DMS53 (cell line): Measurements from ENCODE around the gene CASP9.
A peak's percentile ranks its signal among the peaks of the same experiment; 100 is the strongest.
"Not testable (repeated sequence)": the region's sequence is repeated elsewhere in the genome, so short reads cannot be mapped to it uniquely, and the experiment has no call there.

Source experiments
- DNase-seq: peaks from one replicate; lab custom pipeline; 2025; lab: John Stamatoyannopoulos, UW

The CASP9 gene

GRCh38 chr1:15500184-15501178 is 23.5 kb downstream of the CASP9 start:
- DNase-seq: no peak

- DNase-seq: no peak
These were observed 30.1 kb downstream of the CASP9 start for GRCh38 chr1:15493869-15494390.

- no peak for DNase-seq
These were observed 31.4 kb downstream of the CASP9 start for GRCh38 chr1:15492596-15492995.

GRCh38 chr1:15491010-15491409 is 33.0 kb downstream of the CASP9 start:
- DNase-seq: not testable (repeated sequence)

- peak; percentile 91 for DNase-seq
These were observed 34.8 kb downstream of the CASP9 start for GRCh38 chr1:15489052-15489736.

GRCh38 chr1:15488371-15488770 is 35.6 kb downstream of the CASP9 start:
- no peak for DNase-seq

GRCh38 chr1:15486844-15487610 is 37.0 kb downstream of the CASP9 start:
- not testable (repeated sequence) for DNase-seq

- DNase-seq: no peak
These were observed 38.4 kb downstream of the CASP9 start for GRCh38 chr1:15485636-15486035.

- peak; percentile 39 for DNase-seq
These were observed 39.6 kb downstream of the CASP9 start for GRCh38 chr1:15484443-15484842.

- no peak for DNase-seq
These were observed 40.0 kb downstream of the CASP9 start for GRCh38 chr1:15483971-15484370.

GRCh38 chr1:15482983-15483543 is 41.0 kb downstream of the CASP9 start:
- DNase-seq: not testable (repeated sequence)

- DNase-seq: not testable (repeated sequence)
These were observed 41.6 kb downstream of the CASP9 start for GRCh38 chr1:15482455-15482854.

- no peak for DNase-seq
These were observed 44.2 kb downstream of the CASP9 start for GRCh38 chr1:15479654-15480347.

- DNase-seq: no peak
These were observed 46.3 kb downstream of the CASP9 start for GRCh38 chr1:15477646-15478212.

- no peak for DNase-seq
These were observed 47.1 kb downstream of the CASP9 start for GRCh38 chr1:15476927-15477326.

- no peak for DNase-seq
These were observed 48.2 kb downstream of the CASP9 start, which contains the start of gene CELA2B for GRCh38 chr1:15475752-15476314. Gene CELA2B, plus strand, starts transcription at chr1:15476104. Its CDS starts 22 bp downstream, at chr1:15476126.

GRCh38 chr1:15472587-15472986 is 51.4 kb downstream of the CASP9 start:
- DNase-seq: no peak

GRCh38 chr1:15471723-15472122 is 52.3 kb downstream of the CASP9 start:
- not testable (repeated sequence) for DNase-seq

- DNase-seq: not testable (repeated sequence)
These were observed 52.9 kb downstream of the CASP9 start for GRCh38 chr1:15471067-15471466.

- peak; percentile 79 for DNase-seq
These were observed 54.1 kb downstream of the CASP9 start for GRCh38 chr1:15469821-15470448.
